ENCODE measurements around the gene MRPS25.

Gene MRPS25

DNA sequence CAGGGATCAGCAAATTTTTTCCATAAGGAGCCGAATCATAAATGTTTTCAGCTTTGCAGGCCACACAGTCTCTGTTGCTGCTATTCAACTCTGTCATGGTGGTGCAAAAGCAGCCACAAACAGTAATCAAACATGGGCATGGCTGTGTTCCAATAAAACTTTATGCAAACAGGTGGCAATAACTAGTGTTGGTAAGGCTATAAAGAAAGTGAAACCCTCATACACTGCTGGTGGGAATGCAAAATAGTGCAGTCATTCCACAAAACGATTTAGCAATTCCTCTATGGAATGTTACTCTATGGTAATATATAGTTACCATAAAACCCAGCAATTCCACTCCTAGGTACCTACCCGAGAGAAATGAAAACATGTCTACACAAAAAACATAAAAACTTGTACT is 14.0 kb upstream of the MRPS25 start:
- ChIA-PET POLR2A (no interaction called here), CTCF (no interaction called here)
- TF ChIP-seq FOXK2 (IDR thresholded peaks at IDR 0.05) (no peak), NFRKB (IDR thresholded peaks at IDR 0.05) (no peak), BHLHE40 (IDR thresholded peaks at IDR 0.05; ENCODE audit: borderline replicate concordance) (no peak), SUZ12 (IDR thresholded peaks at IDR 0.05) (no peak), LEF1 (IDR thresholded peaks at IDR 0.05; ENCODE audit: borderline replicate concordance) (no peak)
- TF ChIP-seq, protein P1, sequence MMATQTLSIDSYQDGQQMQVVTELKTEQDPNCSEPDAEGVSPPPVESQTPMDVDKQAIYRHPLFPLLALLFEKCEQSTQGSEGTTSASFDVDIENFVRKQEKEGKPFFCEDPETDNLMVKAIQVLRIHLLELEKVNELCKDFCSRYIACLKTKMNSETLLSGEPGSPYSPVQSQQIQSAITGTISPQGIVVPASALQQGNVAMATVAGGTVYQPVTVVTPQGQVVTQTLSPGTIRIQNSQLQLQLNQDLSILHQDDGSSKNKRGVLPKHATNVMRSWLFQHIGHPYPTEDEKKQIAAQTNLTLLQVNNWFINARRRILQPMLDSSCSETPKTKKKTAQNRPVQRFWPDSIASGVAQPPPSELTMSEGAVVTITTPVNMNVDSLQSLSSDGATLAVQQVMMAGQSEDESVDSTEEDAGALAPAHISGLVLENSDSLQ (IDR thresholded peaks at IDR 0.05) = no peak
- no peak for DNase-seq (ENCODE audit: extremely low spot score)

- POLR2A ChIA-PET = interaction anchor here (1.2 kb wide), 1 partner anchor 9 kb away, joined by 3 read pairs; the partner anchor contains the start of gene MRPS25
- TF ChIP-seq L3MBTL2 (conservative IDR thresholded peaks at IDR 0.05) = no peak
- no peak for TF ChIP-seq FOXM1 (IDR thresholded peaks at IDR 0.05; ENCODE audit: borderline replicate concordance)
- TF ChIP-seq BHLHE40 (IDR thresholded peaks at IDR 0.05; ENCODE audit: borderline replicate concordance) = no peak
- CTCF ChIA-PET = no interaction called here
- DNase-seq (ENCODE audit: extremely low spot score) = no peak
Measured at GRCh38 chr3:15074500-15074899, 9.4 kb upstream of the MRPS25 start.

DNA sequence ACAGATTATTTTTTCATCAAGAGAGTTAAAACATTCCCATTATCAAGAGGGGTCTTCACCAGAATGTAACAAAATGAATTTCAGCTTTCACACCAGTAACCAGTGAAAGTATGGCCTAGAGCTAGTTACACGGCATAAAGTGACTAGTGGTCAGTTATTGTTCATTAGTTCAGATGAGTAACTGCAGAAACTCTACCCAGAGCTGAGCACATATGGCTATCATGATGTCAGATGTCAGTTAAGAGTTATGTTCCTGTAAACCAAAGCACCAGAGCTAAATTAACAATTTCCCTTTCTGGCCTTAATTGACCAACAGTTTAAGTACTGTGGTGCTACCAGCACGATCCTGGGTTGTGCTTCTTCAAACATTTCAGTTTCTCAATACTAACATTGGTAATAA is 6.6 kb upstream of the MRPS25 start:
- POLR2A ChIA-PET = no interaction called here
- CTCF ChIA-PET = interaction anchor here (0.6 kb wide), 1 partner anchor 801 kb away, joined by 6 read pairs; no protein-coding TSS in a partner anchor

GRCh38 chr3:15069441-15069840 is 4.3 kb upstream of the MRPS25 start:
- DNase-seq (ENCODE audit: extremely low spot score) = no peak
- CTCF ChIA-PET = interaction anchor here (0.6 to 1.5 kb wide), 2 partner anchors 18 to 38 kb away, joined by 4 read pairs; no protein-coding TSS in a partner anchor
- TF ChIP-seq ARNT (IDR thresholded peaks at IDR 0.05) = no peak
- no peak for TF ChIP-seq TARDBP (IDR thresholded peaks at IDR 0.05)
- TF ChIP-seq NFRKB (IDR thresholded peaks at IDR 0.05) = no peak
- TF ChIP-seq, protein P1 (IDR thresholded peaks at IDR 0.05) = no peak
- TF ChIP-seq ZNF384 (IDR thresholded peaks at IDR 0.05) = no peak
- TF ChIP-seq LEF1 (IDR thresholded peaks at IDR 0.05; ENCODE audit: borderline replicate concordance) = no peak
- POLR2A ChIA-PET = interaction anchor here (0.8 kb wide), 1 partner anchor 9 kb away, joined by 3 read pairs; no protein-coding TSS in a partner anchor

More for the DNA sequence above, 6.6 kb upstream of the MRPS25 start:
- TF ChIP-seq SUZ12 (IDR thresholded peaks at IDR 0.05) (no peak), ELF4 (IDR thresholded peaks at IDR 0.05) (no peak), LEF1 (IDR thresholded peaks at IDR 0.05; ENCODE audit: borderline replicate concordance) (no peak), L3MBTL2 (conservative IDR thresholded peaks at IDR 0.05) (no peak), ZNF384 (IDR thresholded peaks at IDR 0.05) (no peak), SP1 (IDR thresholded peaks at IDR 0.05) (no peak), BHLHE40 (IDR thresholded peaks at IDR 0.05; ENCODE audit: borderline replicate concordance) (no peak), NFRKB (IDR thresholded peaks at IDR 0.05) (no peak), CTBP1 (IDR thresholded peaks at IDR 0.05; ENCODE audit: borderline replicate concordance) (no peak), HDGF (IDR thresholded peaks at IDR 0.05; ENCODE audit: borderline replicate concordance) (no peak), TARDBP (IDR thresholded peaks at IDR 0.05) (no peak), FOXK2 (IDR thresholded peaks at IDR 0.05) (no peak), ARNT (IDR thresholded peaks at IDR 0.05) (no peak), FOXM1 (IDR thresholded peaks at IDR 0.05; ENCODE audit: borderline replicate concordance) (no peak), FOXA1 (IDR thresholded peaks at IDR 0.05) (no peak)
- TF ChIP-seq, protein P1 (IDR thresholded peaks at IDR 0.05) = no peak
- no peak for DNase-seq (ENCODE audit: extremely low spot score)

- ChIA-PET CTCF (no interaction called here), POLR2A (no interaction called here)
- DNase-seq (ENCODE audit: extremely low spot score) = no peak
- TF ChIP-seq, protein P1 (IDR thresholded peaks at IDR 0.05) = no peak
- no peak for TF ChIP-seq FOXA1 (IDR thresholded peaks at IDR 0.05)
- TF ChIP-seq CTBP1 (IDR thresholded peaks at IDR 0.05; ENCODE audit: borderline replicate concordance) = no peak
- no peak for TF ChIP-seq ELF4 (IDR thresholded peaks at IDR 0.05)
- TF ChIP-seq LEF1 (IDR thresholded peaks at IDR 0.05; ENCODE audit: borderline replicate concordance) = no peak
- TF ChIP-seq ARNT (IDR thresholded peaks at IDR 0.05) = no peak
Measured at GRCh38 chr3:15066467-15066866, 1.4 kb upstream of the MRPS25 start.

- DNase-seq (ENCODE audit: extremely low spot score) = no peak
- no peak for TF ChIP-seq FOXA1 (IDR thresholded peaks at IDR 0.05)
- no peak for TF ChIP-seq BHLHE40 (IDR thresholded peaks at IDR 0.05; ENCODE audit: borderline replicate concordance)
- no peak for TF ChIP-seq HDGF (IDR thresholded peaks at IDR 0.05; ENCODE audit: borderline replicate concordance)
- TF ChIP-seq LEF1 (IDR thresholded peaks at IDR 0.05; ENCODE audit: borderline replicate concordance) = no peak
- TF ChIP-seq, protein P1 (IDR thresholded peaks at IDR 0.05) = no peak
- TF ChIP-seq ZNF384 (IDR thresholded peaks at IDR 0.05) = no peak
- no peak for TF ChIP-seq FOXM1 (IDR thresholded peaks at IDR 0.05; ENCODE audit: borderline replicate concordance)
- ChIA-PET POLR2A (interaction anchor here (0.5 to 2.4 kb wide), 20 partner anchors 9 to 414 kb away, joined by 3 to 15 read pairs (median 4); partner anchors contain the start of genes CAPN7, CCDC174 and RBSN), CTCF (no interaction called here)
Measured at GRCh38 chr3:15065550-15066007, 464 bp upstream of the MRPS25 start.
